ENCODE data around the gene SEMA5B.

DNA sequence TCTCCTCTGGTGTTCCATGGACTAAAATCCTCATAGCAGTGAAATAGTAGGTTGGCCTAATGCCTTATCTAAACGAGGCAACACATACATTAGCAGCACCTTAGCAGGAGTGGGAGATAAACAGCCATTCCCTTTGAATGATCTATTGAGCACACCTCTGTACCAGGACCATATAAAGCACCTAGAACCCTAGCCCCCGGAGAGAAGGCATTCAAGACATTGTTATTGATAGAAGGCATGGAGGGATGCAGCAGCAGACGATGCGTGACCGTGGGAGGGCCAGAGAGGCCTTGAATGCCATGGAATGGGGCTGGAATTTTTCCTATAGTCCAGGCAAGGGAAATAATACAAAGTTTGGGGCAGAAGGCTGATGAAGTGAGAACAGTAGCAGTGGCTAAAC lies 6.6 kb upstream of the SEMA5B start:
- TF ChIP-seq, protein P1, sequence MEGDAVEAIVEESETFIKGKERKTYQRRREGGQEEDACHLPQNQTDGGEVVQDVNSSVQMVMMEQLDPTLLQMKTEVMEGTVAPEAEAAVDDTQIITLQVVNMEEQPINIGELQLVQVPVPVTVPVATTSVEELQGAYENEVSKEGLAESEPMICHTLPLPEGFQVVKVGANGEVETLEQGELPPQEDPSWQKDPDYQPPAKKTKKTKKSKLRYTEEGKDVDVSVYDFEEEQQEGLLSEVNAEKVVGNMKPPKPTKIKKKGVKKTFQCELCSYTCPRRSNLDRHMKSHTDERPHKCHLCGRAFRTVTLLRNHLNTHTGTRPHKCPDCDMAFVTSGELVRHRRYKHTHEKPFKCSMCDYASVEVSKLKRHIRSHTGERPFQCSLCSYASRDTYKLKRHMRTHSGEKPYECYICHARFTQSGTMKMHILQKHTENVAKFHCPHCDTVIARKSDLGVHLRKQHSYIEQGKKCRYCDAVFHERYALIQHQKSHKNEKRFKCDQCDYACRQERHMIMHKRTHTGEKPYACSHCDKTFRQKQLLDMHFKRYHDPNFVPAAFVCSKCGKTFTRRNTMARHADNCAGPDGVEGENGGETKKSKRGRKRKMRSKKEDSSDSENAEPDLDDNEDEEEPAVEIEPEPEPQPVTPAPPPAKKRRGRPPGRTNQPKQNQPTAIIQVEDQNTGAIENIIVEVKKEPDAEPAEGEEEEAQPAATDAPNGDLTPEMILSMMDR (IDR thresholded peaks at IDR 0.05) = no peak
- TF ChIP-seq CHD2 (IDR thresholded peaks at IDR 0.05; ENCODE audit: low read length, partially characterized antibody) (no peak), SIN3A (IDR thresholded peaks at IDR 0.05; ENCODE audit: borderline replicate concordance, low read depth, low read length) (no peak)
